ENCODE results near the gene NPNT. TPM values are rescaled to one million over a fixed set of nuclear protein-coding genes. Genes with fewer than 3 reads are reported as not detected.

NPNT gene
- total RNA-seq, 4 donors from 2014 or later: 86.1 to 150 (median 114) TPM

GRCh38 chr4:105965183-105965800 is 70.0 kb downstream of the NPNT start:
- H3K27ac ChIP-seq: no peak overlapping the region
- no peaks in the 10 kb centered on the region for H3K9me3 ChIP-seq
- H3K27me3 ChIP-seq: no peaks in the 10 kb centered on the region
- H3K36me3 ChIP-seq: peaks cover 0 to 27% of the 10 kb centered on the region in 2 donors
- ATAC-seq: no peak
- TF ChIP-seq CTCF (IDR thresholded peaks at IDR 0.05): no peak
- TF ChIP-seq EP300 (IDR thresholded peaks at IDR 0.05): no peak
- no peak overlapping the region for H3K4me3 ChIP-seq
- peaks cover 0 to 24% (median 0%) of the 10 kb centered on the region in 3 donors for H3K4me1 ChIP-seq
- WGBS, 2 donors (ENCODE audit: low coverage in 1 of 2): 58 to 64% methylated on average over 6 of the region's 6 CpGs

- H3K4me3 ChIP-seq: no peak overlapping the region
- no peak for ATAC-seq
- H3K27me3 ChIP-seq: no peaks in the 10 kb centered on the region
- no peak overlapping the region for H3K27ac ChIP-seq
- H3K36me3 ChIP-seq: peaks cover 0 to 24% of the 10 kb centered on the region in 2 donors
- peaks cover 0 to 24% (median 0%) of the 10 kb centered on the region in 3 donors for H3K4me1 ChIP-seq
- TF ChIP-seq POLR2AphosphoS5 (IDR thresholded peaks at IDR 0.05): no peak
- no peak for TF ChIP-seq EP300 (IDR thresholded peaks at IDR 0.05)
- no peak for TF ChIP-seq POLR2A (IDR thresholded peaks at IDR 0.05)
- no peak for TF ChIP-seq CTCF (IDR thresholded peaks at IDR 0.05)
- no peaks in the 10 kb centered on the region for H3K9me3 ChIP-seq
These were observed 70.8 kb downstream of the NPNT start for GRCh38 chr4:105966051-105966450.

- Histone ChIP-seq H3K4me1 (peaks cover 0 to 24% (median 0%) of the 10 kb centered on the region in 3 donors), H3K27ac (no peak overlapping the region), H3K9me3 (no peaks in the 10 kb centered on the region), H3K36me3 (peaks cover 0 to 24% of the 10 kb centered on the region in 2 donors), H3K4me3 (no peak overlapping the region), H3K27me3 (no peaks in the 10 kb centered on the region)
- TF ChIP-seq POLR2AphosphoS5 (IDR thresholded peaks at IDR 0.05) (no peak), EP300 (IDR thresholded peaks at IDR 0.05) (no peak), CTCF (IDR thresholded peaks at IDR 0.05) (no peak), POLR2A (IDR thresholded peaks at IDR 0.05) (no peak)
- 45 to 52% methylated on average over 5 to 6 of the region's 10 CpGs for WGBS, 2 donors (ENCODE audit: low coverage in 1 of 2)
- no peak for ATAC-seq
These were observed 71.9 kb downstream of the NPNT start for GRCh38 chr4:105967058-105967658.

- Histone ChIP-seq H3K4me3 (no peak overlapping the region), H3K9me3 (no peaks in the 10 kb centered on the region), H3K36me3 (peaks cover 0 to 15% of the 10 kb centered on the region in 2 donors), H3K27me3 (no peaks in the 10 kb centered on the region), H3K4me1 (peaks cover 0 to 24% (median 0%) of the 10 kb centered on the region in 3 donors), H3K27ac (no peak overlapping the region)
- TF ChIP-seq POLR2AphosphoS5 (IDR thresholded peaks at IDR 0.05): no peak
- no peak for TF ChIP-seq EP300 (IDR thresholded peaks at IDR 0.05)
- TF ChIP-seq POLR2A (IDR thresholded peaks at IDR 0.05): no peak
- no peak for TF ChIP-seq CTCF (IDR thresholded peaks at IDR 0.05)
- no peak for ATAC-seq
- WGBS, 2 donors (ENCODE audit: low coverage in 1 of 2): 88 to 93% methylated on average over 2 of the region's 2 CpGs
These were observed 74.3 kb downstream of the NPNT start for GRCh38 chr4:105969575-105969974.

- H3K4me1 ChIP-seq: peaks cover 0 to 21% (median 0%) of the 10 kb centered on the region in 3 donors
- peaks cover 0 to 15% of the 10 kb centered on the region in 2 donors for H3K36me3 ChIP-seq
- no peak overlapping the region for H3K4me3 ChIP-seq
- no peaks in the 10 kb centered on the region for H3K27me3 ChIP-seq
- no peaks in the 10 kb centered on the region for H3K9me3 ChIP-seq
- no peak for ATAC-seq
- no peak overlapping the region for H3K27ac ChIP-seq
- TF ChIP-seq POLR2A (IDR thresholded peaks at IDR 0.05): no peak
- TF ChIP-seq POLR2AphosphoS5 (IDR thresholded peaks at IDR 0.05): no peak
- TF ChIP-seq EP300 (IDR thresholded peaks at IDR 0.05): no peak
- 78% methylated on average over 1 of the region's 1 CpG; no CpG with 5 or more reads in 1 of the 2 donors for WGBS, 2 donors (ENCODE audit: low coverage in 1 of 2)
These were observed 75.1 kb downstream of the NPNT start for GRCh38 chr4:105970371-105970770.
